SK-N-SH (cell line): ENCODE measurements around the gene EPHB2. TPM values are rescaled to one million over a fixed set of nuclear protein-coding genes. Genes with fewer than 3 reads are reported as not detected.

Source experiments
- CTCF ChIA-PET: fragments of 300-600, 350-600 bp; formaldehyde crosslinking; extraction: SDS; loops from one replicate; lab custom pipeline; 2021; lab: Yijun Ruan, JAX
- POLR2A ChIA-PET: fragments of 350-600 bp; sonication (Branson Sonifier 250); formaldehyde crosslinking; extraction: SDS; loops from one replicate; lab custom pipeline; 2020; ENCODE audit warnings: antibody characterized with exemption, inconsistent platforms; lab: Yijun Ruan, JAX
- DNase-seq: peaks from one replicate; pipeline ENCODE4 v3.0.0; 2012
- H2AFZ ChIP-seq: fragments of 200-600 bp; sonication (generic); 2 replicates; pipeline ENCODE4 v1.8.1; 2016; ENCODE audit warnings: antibody characterized with exemption, mild to moderate bottlenecking, low read depth
- H3F3A ChIP-seq: fragments of 200-600 bp; sonication (generic); replicated peaks from 2 replicates; pipeline ENCODE3; 2016; ENCODE audit warnings: antibody characterized with exemption, mild to moderate bottlenecking; ENCODE audit not compliant: insufficient read depth
- H3K27ac ChIP-seq, 2 experiments: fragments of 200-500 bp in 1 of 2; fragments of 200-600 bp in 1 of 2; sonication (Bioruptor generic) in 1 of 2; sonication (generic), shearing (Covaris generic) in 1 of 2; 2 replicates each; pipeline versions ENCODE4 v1.5.1 to v1.6.1; 2014 to 2016; ENCODE audit warnings: low read depth in 2 of 2, inconsistent platforms in 1 of 2, low read length in 1 of 2, mild to moderate bottlenecking in 1 of 2, mixed read lengths in 1 of 2
- H3K27me3 ChIP-seq: fragments of 200-600 bp; sonication (generic), shearing (Covaris generic); 2 replicates; pipeline ENCODE4 v1.6.1; 2016; ENCODE audit warnings: mixed run types; ENCODE audit not compliant: insufficient read depth
- H3K36me3 ChIP-seq, 2 experiments: fragments of 200-500 bp in 1 of 2; fragments of 200-600 bp in 1 of 2; sonication (Bioruptor generic) in 1 of 2; sonication (generic) in 1 of 2; replicated peaks in 1 of 2; 2 replicates each; pipeline versions ENCODE3 to v1.5.1; 2014 to 2016; ENCODE audit warnings: low read length in 1 of 2, mild to moderate bottlenecking in 1 of 2; ENCODE audit not compliant: insufficient read depth in 2 of 2, control insufficient read depth in 1 of 2
- H3K4me1 ChIP-seq, 2 experiments: fragments of 200-500 bp in 1 of 2; fragments of 200-600 bp in 1 of 2; sonication (Bioruptor generic) in 1 of 2; sonication (generic), shearing (Covaris generic) in 1 of 2; 2 replicates each; pipeline versions ENCODE4 v1.5.1 to v1.6.1; 2014 to 2016; ENCODE audit warnings: low read depth in 1 of 2, low read length in 1 of 2, mixed run types in 1 of 2; ENCODE audit not compliant: insufficient read depth in 2 of 2, control insufficient read depth in 1 of 2
- H3K4me2 ChIP-seq: fragments of 200-600 bp; sonication (generic), shearing (Covaris generic); 2 replicates; pipeline ENCODE4 v1.6.1; 2017; ENCODE audit warnings: mixed run types
- H3K4me3 ChIP-seq, 2 experiments: fragments of 200-500 bp in 1 of 2; fragments of 200-600 bp in 1 of 2; sonication (Bioruptor generic) in 1 of 2; sonication (generic), shearing (Covaris generic) in 1 of 2; 2 replicates each; pipeline versions ENCODE4 v1.5.1 to v1.8.1; 2014 to 2016; ENCODE audit warnings: low read depth in 2 of 2, inconsistent platforms in 1 of 2, low read length in 1 of 2, mild to moderate bottlenecking in 1 of 2, mixed read lengths in 1 of 2, moderate library complexity in 1 of 2
- H3K79me2 ChIP-seq: fragments of 200-600 bp; sonication (generic); 2 replicates; pipeline ENCODE4 v1.8.1; 2017; ENCODE audit warnings: mild to moderate bottlenecking; ENCODE audit not compliant: insufficient read depth
- H3K9ac ChIP-seq: fragments of 200-600 bp; sonication (generic); 2 replicates; pipeline ENCODE4 v1.6.1; 2017; ENCODE audit warnings: mixed run types
- H3K9me2 ChIP-seq: fragments of 200-600 bp; sonication (generic); 2 replicates; pipeline ENCODE4 v1.6.1; 2017; ENCODE audit warnings: mixed run types
- H3K9me3 ChIP-seq: fragments of 200-600 bp; sonication (generic); 2 replicates; pipeline ENCODE4 v1.6.1; 2017; ENCODE audit warnings: mixed run types, mild to moderate bottlenecking, moderate library complexity
- H4K20me1 ChIP-seq: fragments of 200-600 bp; sonication (generic); 2 replicates; pipeline ENCODE4 v1.6.1; 2017; ENCODE audit warnings: mild to moderate bottlenecking, mixed run types; ENCODE audit not compliant: insufficient read depth
- ELF1 ChIP-seq: IDR thresholded peaks from 2 replicates; pipeline ENCODE4 v1.4.0; 2012
- EP300 ChIP-seq, 2 experiments: IDR thresholded peaks; 2 replicates each; pipeline versions ENCODE4 v1.4.0 to v1.6.1; 2012; ENCODE audit warnings: borderline replicate concordance in 1 of 2, low read depth in 1 of 2, low read length in 1 of 2
- EZH2phosphoT487 ChIP-seq: fragments of 200-600 bp; sonication (generic); IDR thresholded peaks from 2 replicates; pipeline ENCODE4 v1.6.1; 2017; ENCODE audit warnings: low read depth, mixed run types, mild to moderate bottlenecking, antibody characterized with exemption, moderate library complexity, borderline replicate concordance
- FOXM1 ChIP-seq: IDR thresholded peaks from 2 replicates; pipeline ENCODE4 v1.4.0; 2012; ENCODE audit warnings: low read depth, mild to moderate bottlenecking
- GABPA ChIP-seq: IDR thresholded peaks from 2 replicates; pipeline ENCODE4 v1.4.0; 2012; ENCODE audit warnings: low read depth, mild to moderate bottlenecking
- JUND ChIP-seq: IDR thresholded peaks from 2 replicates; pipeline ENCODE4 v1.4.0; 2012
- MEF2A ChIP-seq: IDR thresholded peaks from 2 replicates; pipeline ENCODE4 v1.4.0; 2012; ENCODE audit warnings: low read depth, borderline replicate concordance
- MXI1 ChIP-seq: IDR thresholded peaks from 2 replicates; pipeline ENCODE4 v1.6.1; 2012; ENCODE audit warnings: mild to moderate bottlenecking, low read depth, low read length, improper control_type of control experiment
- POLR2AphosphoS5 ChIP-seq: IDR thresholded peaks from 2 replicates; pipeline ENCODE4 v1.6.1; 2012; ENCODE audit warnings: low read depth, low read length
- RAD21 ChIP-seq: IDR thresholded peaks from 2 replicates; pipeline ENCODE4 v1.6.1; 2012; ENCODE audit warnings: mild to moderate bottlenecking, low read length
- RFX5 ChIP-seq: IDR thresholded peaks from 2 replicates; pipeline ENCODE4 v1.6.1; 2012; ENCODE audit warnings: mild to moderate bottlenecking, improper control_type of control experiment, low read length
- RXRA ChIP-seq: IDR thresholded peaks from 2 replicates; pipeline ENCODE4 v1.4.0; 2012; ENCODE audit warnings: low read depth, mild to moderate bottlenecking, borderline replicate concordance
- SIN3A ChIP-seq: IDR thresholded peaks from 2 replicates; pipeline ENCODE4 v1.6.1; 2012; ENCODE audit warnings: low read depth, mild to moderate bottlenecking, low read length, moderate library complexity, borderline replicate concordance
- SMC3 ChIP-seq: IDR thresholded peaks from 2 replicates; pipeline ENCODE4 v1.6.1; 2012; ENCODE audit warnings: low read depth, low read length, improper control_type of control experiment
- USF1 ChIP-seq: IDR thresholded peaks from 2 replicates; pipeline ENCODE4 v1.4.0; 2012; ENCODE audit warnings: low read depth, borderline replicate concordance
- YY1 ChIP-seq: IDR thresholded peaks from 2 replicates; pipeline ENCODE4 v1.4.0; 2012; ENCODE audit warnings: low read depth, mild to moderate bottlenecking
- WGBS: methylation state at CpG from one replicate; pipeline ENCODE4 v1.1.6; 2017; ENCODE audit warnings: low lambda C conversion rate; 5-methylcytosine and 5-hydroxymethylcytosine counted together
- polyA plus RNA-seq, 3 experiments: library from polyadenylated mRNA; depleted of rRNA; stranded (reverse); fragments of >200 nt; gene quantifications; 2 replicates each; pipeline ENCODE4 v1.2.3, GENCODE V29; 2012

The EPHB2 gene
- polyA plus RNA-seq, 1 of the 3 experiments (the other 2 are of a cell fraction) = 25.2 TPM

GRCh38 chr1:22685591-22686059, 25.0 kb upstream of the EPHB2 start:
- ChIA-PET POLR2A (no interaction called here), CTCF (interaction anchor here (0.8 to 7.3 kb wide), 5 partner anchors 9 to 414 kb away, joined by 3 to 36 read pairs (median 3); no protein-coding TSS in a partner anchor)
- no peak overlapping the region; the same call in 1 of the 2 replicates for H3K4me2 ChIP-seq
- WGBS = 69% methylated on average over 9 of the region's 10 CpGs
- no peak overlapping the region for H3K27ac ChIP-seq
- H3F3A ChIP-seq = peaks cover 11% of the 10 kb centered on the region
- DNase-seq = peak; percentile 44
- H3K9me3 ChIP-seq = no peaks in the 10 kb centered on the region
- no peak overlapping the region for H2AFZ ChIP-seq
- H3K9me2 ChIP-seq = no peaks in the 10 kb centered on the region
- H3K36me3 ChIP-seq = no peaks in the 10 kb centered on the region
- no peak overlapping the region for H3K4me3 ChIP-seq
- no peaks in the 10 kb centered on the region for H3K79me2 ChIP-seq
- TF ChIP-seq FOXM1 (no peak), RFX5 (no peak)
- TF ChIP-seq, all 33 proteins: peak for 0
- Histone ChIP-seq H4K20me1 (no peaks in the 10 kb centered on the region), H3K27me3 (no peaks in the 10 kb centered on the region), H3K4me1 (peaks cover 8 to 11% of the 10 kb centered on the region in 2 experiments; a peak in 3 of 4 replicates), H3K9ac (no peak overlapping the region)

- WGBS = 80% methylated on average over 2 of the region's 2 CpGs
- ChIA-PET POLR2A (no interaction called here), CTCF (interaction anchor here (1.4 to 1.8 kb wide), 4 partner anchors 12 to 17 kb away, joined by 3 to 13 read pairs (median 7); no protein-coding TSS in a partner anchor)
- Histone ChIP-seq H3K4me3 (no peak overlapping the region), H3K9me2 (no peaks in the 10 kb centered on the region), H3K4me2 (no peak overlapping the region), H3F3A (peaks cover 17% of the 10 kb centered on the region), H3K36me3 (no peaks in the 10 kb centered on the region), H3K27ac (no peak overlapping the region), H3K79me2 (no peaks in the 10 kb centered on the region), H3K9ac (no peak overlapping the region), H4K20me1 (no peaks in the 10 kb centered on the region), H3K4me1 (peaks cover 6 to 8% of the 10 kb centered on the region in 2 experiments; a peak in 3 of 4 replicates), H3K27me3 (no peaks in the 10 kb centered on the region), H2AFZ (no peak overlapping the region), H3K9me3 (no peaks in the 10 kb centered on the region)
- no peak for DNase-seq
- no peak for TF ChIP-seq RXRA
- no peak for TF ChIP-seq EP300 (IDR thresholded peaks at IDR 0.05; ENCODE audit: borderline replicate concordance in 1 of 2, low read depth in 1 of 2, low read length in 1 of 2)
- no peak for TF ChIP-seq USF1
- TF ChIP-seq MXI1 = no peak
- TF ChIP-seq ELF1 = no peak
- no peak for TF ChIP-seq YY1
- no peak for TF ChIP-seq POLR2AphosphoS5
- no peak for TF ChIP-seq EZH2phosphoT487
- no peak for TF ChIP-seq JUND
- no peak for TF ChIP-seq FOXM1
- no peak for TF ChIP-seq MEF2A
- TF ChIP-seq SIN3A = no peak
- no peak for TF ChIP-seq SMC3
- TF ChIP-seq GABPA = no peak
- TF ChIP-seq RAD21 = no peak
These were observed 23.4 kb upstream of the EPHB2 start for GRCh38 chr1:22687191-22687590.
